GM03348 (cell line): ENCODE data around the gene RBPMS2.
A peak's percentile ranks its signal among the peaks of the same experiment; 100 is the strongest.

ENCODE experiments used
- DNase-seq: peaks from one replicate; pipeline ENCODE4 v3.0.0; 2012; ENCODE audit warnings: low spot score

RBPMS2 gene

GRCh38 chr15:64720188-64720587 lies 55.2 kb downstream of the RBPMS2 start:
- DNase-seq: no peak

GRCh38 chr15:64717735-64718495 lies 57.5 kb downstream of the RBPMS2 start:
- DNase-seq: no peak

- DNase-seq: no peak
These were observed 58.3 kb downstream of the RBPMS2 start for GRCh38 chr15:64717130-64717529.

- DNase-seq: no peak
These were observed 58.9 kb downstream of the RBPMS2 start for GRCh38 chr15:64716452-64716851.

GRCh38 chr15:64713592-64713991 lies 61.8 kb downstream of the RBPMS2 start:
- DNase-seq: no peak

- no peak for DNase-seq
These were observed 63.0 kb downstream of the RBPMS2 start for GRCh38 chr15:64712353-64712752.

- DNase-seq: no peak
These were observed 64.5 kb downstream of the RBPMS2 start for GRCh38 chr15:64710676-64711428.

GRCh38 chr15:64706011-64706911 lies 69.1 kb downstream of the RBPMS2 start:
- no peak for DNase-seq

- DNase-seq: no peak
These were observed 70.4 kb downstream of the RBPMS2 start for GRCh38 chr15:64705006-64705405.

GRCh38 chr15:64703632-64703959 lies 71.8 kb downstream of the RBPMS2 start:
- no peak for DNase-seq

- peak; percentile 100 for DNase-seq
These were observed 72.4 kb downstream of the RBPMS2 start for GRCh38 chr15:64702816-64703631.

GRCh38 chr15:64701482-64702184 lies 73.8 kb downstream of the RBPMS2 start:
- no peak for DNase-seq

- DNase-seq: no peak
These were observed 74.3 kb downstream of the RBPMS2 start for GRCh38 chr15:64701051-64701450.

GRCh38 chr15:64699751-64700388 lies 75.5 kb downstream of the RBPMS2 start:
- peak; percentile 41 for DNase-seq

GRCh38 chr15:64698823-64699222 lies 76.6 kb downstream of the RBPMS2 start:
- DNase-seq: no peak

- no peak for DNase-seq
These were observed 77.4 kb downstream of the RBPMS2 start for GRCh38 chr15:64697911-64698369.

- no peak for DNase-seq
These were observed 78.9 kb downstream of the RBPMS2 start for GRCh38 chr15:64696481-64696880.

- no peak for DNase-seq
These were observed 79.8 kb downstream of the RBPMS2 start for GRCh38 chr15:64695561-64695992.

- DNase-seq: no peak
These were observed 80.6 kb downstream of the RBPMS2 start for GRCh38 chr15:64694816-64695215.

GRCh38 chr15:64693134-64693533 lies 82.3 kb downstream of the RBPMS2 start:
- peak; percentile 85 for DNase-seq
